ENCODE measurements around the gene TMEM51. TPM values are rescaled to one million over a fixed set of nuclear protein-coding genes. Genes with fewer than 3 reads are reported as not detected.

TMEM51 gene
- total RNA-seq, 1 experiment from 2014 or later = 1.7 TPM

GRCh38 chr1:15106608-15107007 lies 46.9 kb upstream of the TMEM51 start:
- POLR2A ChIA-PET (ENCODE audit: low non-redundant PET) = no interaction called here
- no peaks in the 10 kb centered on the region for H3K27me3 ChIP-seq (replicated peaks; ENCODE audit: insufficient read depth, low read depth, low read length, poor library complexity)
- intact Hi-C loops (cut with micrococcal nuclease; ENCODE audit: unreplicated experiment) = no loop called here
- no peaks in the 10 kb centered on the region for H3K36me3 ChIP-seq (ENCODE audit: insufficient read depth, low read length, poor library complexity, severe bottlenecking)
- H3K4me3 ChIP-seq (ENCODE audit: low read depth, low read length, poor library complexity, severe bottlenecking) = no peak overlapping the region
- peak; percentile 55 for DNase-seq (ENCODE audit: low spot score)
- no peak for TF ChIP-seq EZH2 (IDR thresholded peaks at IDR 0.05; ENCODE audit: borderline replicate concordance, low read depth, low read length, poor library complexity, severe bottlenecking)
- no peak for TF ChIP-seq CTCF (conservative IDR thresholded peaks at IDR 0.05; ENCODE audit: low read depth, low read length)
- no peaks in the 10 kb centered on the region for H3K9me3 ChIP-seq (ENCODE audit: low read depth, low read length, poor library complexity, severe bottlenecking)
- BruUV-seq (replicated peaks) = no TSS peak
- no peak overlapping the region for H3K27ac ChIP-seq (ENCODE audit: low read depth, low read length, poor library complexity, severe bottlenecking)
- H3K4me1 ChIP-seq (ENCODE audit: insufficient read depth, low read length, poor library complexity, severe bottlenecking) = peaks cover 2% of the 10 kb centered on the region
- CTCF ChIA-PET = no interaction called here

- CTCF ChIA-PET = no interaction called here
- Histone ChIP-seq H3K4me1 (ENCODE audit: insufficient read depth, low read length, poor library complexity, severe bottlenecking) (peaks cover 8% of the 10 kb centered on the region), H3K27ac (ENCODE audit: low read depth, low read length, poor library complexity, severe bottlenecking) (no peak overlapping the region), H3K27me3 (replicated peaks; ENCODE audit: insufficient read depth, low read depth, low read length, poor library complexity) (no peaks in the 10 kb centered on the region), H3K4me3 (ENCODE audit: low read depth, low read length, poor library complexity, severe bottlenecking) (no peak overlapping the region), H3K36me3 (ENCODE audit: insufficient read depth, low read length, poor library complexity, severe bottlenecking) (no peaks in the 10 kb centered on the region), H3K9me3 (ENCODE audit: low read depth, low read length, poor library complexity, severe bottlenecking) (no peaks in the 10 kb centered on the region)
- intact Hi-C loops (cut with micrococcal nuclease; ENCODE audit: unreplicated experiment) = no loop called here
- peak; percentile 24 for DNase-seq (ENCODE audit: low spot score)
- TF ChIP-seq EZH2 (IDR thresholded peaks at IDR 0.05; ENCODE audit: borderline replicate concordance, low read depth, low read length, poor library complexity, severe bottlenecking) (no peak), CTCF (conservative IDR thresholded peaks at IDR 0.05; ENCODE audit: low read depth, low read length) (no peak)
- POLR2A ChIA-PET (ENCODE audit: low non-redundant PET) = no interaction called here
- no TSS peak for BruUV-seq (replicated peaks)
Observed at GRCh38 chr1:15107058-15107687, 46.4 kb upstream of the TMEM51 start.

- no TSS peak for BruUV-seq (replicated peaks)
- TF ChIP-seq EZH2 (IDR thresholded peaks at IDR 0.05; ENCODE audit: borderline replicate concordance, low read depth, low read length, poor library complexity, severe bottlenecking) (no peak), CTCF (conservative IDR thresholded peaks at IDR 0.05; ENCODE audit: low read depth, low read length) (no peak)
- intact Hi-C loops (cut with micrococcal nuclease; ENCODE audit: unreplicated experiment) = no loop called here
- ChIA-PET CTCF (no interaction called here), POLR2A (ENCODE audit: low non-redundant PET) (no interaction called here)
- no peak overlapping the region for H3K4me3 ChIP-seq (ENCODE audit: low read depth, low read length, poor library complexity, severe bottlenecking)
- no peaks in the 10 kb centered on the region for H3K36me3 ChIP-seq (ENCODE audit: insufficient read depth, low read length, poor library complexity, severe bottlenecking)
- DNase-seq (ENCODE audit: low spot score) = no peak
- no peaks in the 10 kb centered on the region for H3K27me3 ChIP-seq (replicated peaks; ENCODE audit: insufficient read depth, low read depth, low read length, poor library complexity)
- no peaks in the 10 kb centered on the region for H3K9me3 ChIP-seq (ENCODE audit: low read depth, low read length, poor library complexity, severe bottlenecking)
- peaks cover 15% of the 10 kb centered on the region for H3K4me1 ChIP-seq (ENCODE audit: insufficient read depth, low read length, poor library complexity, severe bottlenecking)
- no peak overlapping the region for H3K27ac ChIP-seq (ENCODE audit: low read depth, low read length, poor library complexity, severe bottlenecking)
Observed at GRCh38 chr1:15107911-15108310, 45.6 kb upstream of the TMEM51 start.
